Stimulated activated CD4-positive, alpha-beta T cell treated with anti-CD3 and anti-CD28 coated beads, Interleukin-2, amount 100 ng/mL, for 24 hours (primary cell): ENCODE data around the gene WNT5A.

Source experiments
- DNase-seq, 2 donors: peaks; one replicate each; pipeline ENCODE4 v3.0.0-alpha.2; 2020

The WNT5A gene

DNA sequence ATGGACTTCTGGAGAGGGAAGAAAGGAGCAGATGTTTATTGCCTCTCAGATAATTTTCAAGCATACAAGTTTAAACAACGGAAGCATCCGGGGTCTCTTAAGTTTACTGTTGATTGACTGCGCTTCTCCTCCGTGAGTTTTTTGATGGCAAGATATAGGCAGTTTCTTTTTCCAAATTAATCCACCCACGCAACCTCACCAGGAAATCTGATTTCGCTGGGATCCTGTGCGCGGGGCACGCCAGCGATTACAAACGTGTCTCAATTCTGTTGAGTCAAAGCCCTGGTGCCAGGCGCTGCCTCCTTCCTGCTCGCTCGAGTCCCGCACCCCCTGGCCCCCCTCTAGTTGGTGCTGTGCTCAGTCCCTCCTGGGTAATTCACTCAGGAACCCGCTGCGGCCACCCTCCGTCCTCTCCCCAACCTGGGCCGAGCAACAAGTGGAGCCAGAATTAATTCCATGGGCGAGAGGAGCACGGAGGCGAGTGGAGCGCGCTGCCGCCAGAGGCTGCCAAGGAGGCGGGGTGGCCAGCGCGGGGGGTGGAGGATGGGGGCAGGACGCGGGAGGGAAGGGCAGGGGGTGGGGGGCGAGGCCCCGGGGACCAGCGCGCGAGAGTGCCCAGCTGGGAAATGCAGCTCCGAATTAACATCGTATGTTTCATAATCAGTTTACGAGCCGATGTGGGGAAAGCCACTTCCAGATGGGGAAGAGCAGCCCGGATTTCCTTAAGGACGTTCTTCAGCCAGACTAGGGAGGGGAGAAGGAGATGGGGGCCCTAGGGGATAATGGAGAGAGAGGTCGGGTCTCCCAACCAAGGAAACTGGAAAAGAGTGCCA lies 6.0 kb downstream of the WNT5A start:
- no peak for DNase-seq

DNA sequence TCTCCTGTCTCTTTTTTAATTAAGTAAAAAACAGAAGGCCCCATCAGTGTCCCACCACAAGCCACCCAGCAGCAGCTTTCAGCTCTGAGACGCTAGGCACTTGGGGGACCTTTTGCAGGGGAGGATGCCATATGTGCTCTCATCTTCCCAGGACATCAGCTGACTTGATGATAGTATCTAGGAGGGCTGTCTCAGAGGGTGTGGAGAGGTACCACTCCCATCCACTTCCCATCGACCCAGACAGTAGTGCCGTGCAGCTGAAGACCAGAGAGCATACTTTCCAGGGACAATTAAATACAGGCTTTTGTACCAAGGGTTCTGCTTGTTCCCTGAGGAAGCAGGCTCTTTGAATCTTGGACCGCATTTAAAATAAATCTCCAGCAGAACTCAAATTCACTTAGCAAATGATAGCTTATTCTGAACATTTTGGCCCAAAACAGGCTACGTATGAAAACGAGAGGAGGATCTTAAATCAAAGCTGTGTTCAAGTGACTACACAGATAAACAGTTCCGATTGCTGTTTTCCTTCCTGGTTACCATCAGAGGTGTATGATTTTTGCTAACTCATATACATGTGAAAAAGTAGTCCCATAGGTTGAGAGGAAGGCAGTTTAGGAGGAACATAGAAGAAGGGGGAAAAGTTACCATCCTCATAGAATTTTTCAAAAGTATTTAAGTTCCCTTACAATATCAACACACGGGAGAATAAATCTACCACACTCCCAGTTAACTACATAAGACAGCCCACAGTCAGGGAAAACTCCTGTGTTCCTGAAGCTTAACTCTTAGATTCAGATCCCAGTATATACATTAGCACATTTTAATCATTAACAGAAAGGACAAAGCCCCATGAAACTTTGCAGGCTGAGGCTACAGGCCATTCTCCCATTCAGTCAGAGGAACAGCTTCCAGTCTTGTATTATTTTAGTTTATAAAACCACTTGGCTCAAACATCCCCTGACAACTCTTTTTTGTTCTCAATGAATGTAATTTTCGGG lies 9.5 kb downstream of the WNT5A start:
- DNase-seq, result no peak

DNA sequence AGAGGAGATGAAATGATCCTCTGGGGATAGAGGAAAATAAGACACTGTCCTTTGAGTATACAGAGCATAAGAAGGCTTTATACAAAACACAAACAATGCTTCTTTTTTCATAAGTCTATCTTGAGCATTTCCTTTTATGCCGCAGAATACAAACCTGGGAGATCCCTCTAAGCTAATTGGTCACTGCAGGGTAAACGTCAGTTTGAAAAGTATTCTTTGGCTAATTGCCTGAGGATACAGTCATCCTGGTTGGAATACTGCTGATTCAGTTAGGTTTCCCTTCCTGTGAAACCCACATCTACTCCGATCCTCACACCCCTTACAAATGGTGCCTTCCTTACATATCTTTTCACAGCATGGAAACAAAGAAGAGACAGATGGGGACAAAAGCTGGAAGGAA lies 10.6 kb downstream of the WNT5A start:
- DNase-seq, result no peak

DNA sequence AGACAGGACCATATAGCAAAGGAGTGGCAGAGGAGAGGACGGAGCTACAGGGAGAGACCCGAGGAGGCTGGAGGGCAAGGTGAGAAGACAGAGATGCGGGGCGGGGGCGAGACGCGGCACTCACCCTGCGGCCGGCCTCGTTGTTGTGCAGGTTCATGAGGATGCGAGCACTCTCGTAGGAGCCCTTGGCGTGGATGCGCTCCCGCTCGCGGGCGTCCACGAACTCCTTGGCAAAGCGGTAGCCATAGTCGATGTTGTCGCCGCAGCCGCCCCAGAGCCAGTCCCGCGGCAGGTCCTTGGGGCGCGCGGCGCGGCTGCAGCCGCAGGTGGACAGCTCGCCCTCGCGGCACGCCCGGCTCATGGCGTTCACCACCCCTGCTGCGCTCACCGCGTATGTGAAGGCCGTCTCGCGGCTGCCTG lies 12.9 kb downstream of the WNT5A start:
- DNase-seq, result no peak

DNA sequence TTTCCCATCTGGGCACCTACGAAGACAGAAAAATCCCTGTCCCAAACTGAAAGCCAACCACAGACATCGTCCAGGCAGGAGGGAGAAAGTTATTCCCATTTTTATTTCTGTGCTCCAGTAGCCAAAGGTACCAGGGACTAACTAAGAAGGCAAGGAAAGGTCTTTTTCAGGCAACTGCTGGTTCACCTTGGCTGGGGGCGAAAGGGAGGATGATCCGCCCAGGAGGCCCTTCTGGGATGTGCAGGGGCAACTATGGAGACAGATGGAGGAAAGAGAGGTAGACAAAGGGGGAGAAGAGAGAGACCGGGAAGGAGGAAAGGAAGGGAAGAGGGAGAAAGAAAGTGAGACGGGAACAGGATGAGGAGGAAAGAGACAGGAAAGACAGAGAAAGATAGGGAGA lies 13.3 kb downstream of the WNT5A start:
- DNase-seq, result no peak

DNA sequence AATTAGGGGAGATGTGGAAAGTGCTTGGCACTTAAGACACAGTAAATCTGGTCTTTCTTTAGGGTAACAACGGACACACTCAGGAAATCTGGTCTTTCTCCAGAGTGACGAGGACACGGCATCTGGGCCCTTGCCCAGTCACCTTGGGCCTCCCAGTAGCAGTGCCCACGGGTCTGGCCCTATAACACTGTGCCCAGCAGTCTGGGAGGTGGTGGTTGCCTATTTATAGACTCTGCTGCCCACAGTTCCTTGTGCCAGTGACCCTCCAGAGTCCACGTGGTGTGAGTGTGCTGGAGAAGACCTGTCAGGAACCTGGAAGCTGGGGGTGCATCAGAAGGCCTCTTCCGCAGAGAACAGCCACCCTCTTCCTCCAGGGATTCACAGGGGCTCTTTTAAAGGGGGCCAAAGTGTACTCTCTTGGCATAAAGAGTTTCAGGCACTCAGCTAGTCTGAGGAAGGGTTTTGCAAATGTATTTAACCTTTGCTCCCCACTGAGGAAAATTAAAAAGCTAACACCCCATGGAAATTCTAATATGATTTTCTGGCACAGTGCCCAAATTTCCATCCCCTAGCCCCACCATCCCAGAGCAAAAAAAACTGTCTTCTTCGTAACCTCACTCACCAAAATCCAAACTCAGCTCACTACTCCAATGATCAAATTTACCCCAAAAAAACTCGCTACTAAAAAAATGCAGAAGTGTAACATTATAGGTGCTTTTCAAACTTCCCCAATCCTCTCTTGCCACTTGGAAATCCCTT lies 15.4 kb downstream of the WNT5A start:
- DNase-seq, result no peak

DNA sequence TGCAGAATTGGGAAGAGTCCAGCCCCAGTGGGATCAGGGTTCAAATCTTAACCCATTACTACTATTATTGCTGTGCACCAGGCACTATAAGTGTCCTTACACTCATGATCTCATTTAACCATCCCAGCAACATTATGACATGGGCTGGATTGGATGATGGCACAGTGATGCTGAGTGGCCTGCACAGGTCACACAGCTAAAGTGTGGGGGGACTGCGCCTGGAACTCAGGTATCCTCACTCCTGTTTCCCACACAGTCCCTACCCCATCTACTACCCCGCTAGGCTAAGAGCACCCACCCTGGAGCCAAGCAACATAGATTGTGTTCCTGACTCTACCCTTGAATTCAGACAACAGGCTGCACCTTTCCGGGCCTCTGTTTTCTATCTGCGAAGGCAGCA lies 16.0 kb downstream of the WNT5A start:
- DNase-seq, result no peak

DNA sequence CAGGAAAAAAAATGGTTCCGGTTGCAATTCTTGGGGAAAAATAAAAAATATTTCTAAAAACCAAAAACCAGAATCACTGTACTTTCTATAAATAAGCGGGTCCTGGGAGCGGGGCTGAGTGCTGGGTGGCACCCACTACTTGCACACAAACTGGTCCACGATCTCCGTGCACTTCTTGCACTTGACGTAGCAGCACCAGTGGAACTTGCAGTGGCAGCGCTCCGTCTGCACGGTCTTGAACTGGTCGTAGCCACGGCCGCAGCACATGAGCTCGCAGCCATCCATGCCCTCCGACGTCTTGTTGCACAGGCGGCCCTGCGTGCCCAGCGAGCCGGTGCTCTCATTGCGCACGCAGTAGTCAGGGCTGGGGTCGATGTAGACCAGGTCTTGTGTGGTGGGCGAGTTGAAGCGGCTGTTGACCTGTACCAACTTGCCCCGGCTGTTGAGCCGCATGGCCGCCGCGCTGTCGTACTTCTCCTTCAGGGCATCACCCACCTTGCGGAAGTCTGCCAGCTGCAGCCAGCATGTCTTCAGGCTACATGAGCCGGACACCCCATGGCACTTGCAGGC lies 17.1 kb downstream of the WNT5A start:
- DNase-seq, result no peak

DNA sequence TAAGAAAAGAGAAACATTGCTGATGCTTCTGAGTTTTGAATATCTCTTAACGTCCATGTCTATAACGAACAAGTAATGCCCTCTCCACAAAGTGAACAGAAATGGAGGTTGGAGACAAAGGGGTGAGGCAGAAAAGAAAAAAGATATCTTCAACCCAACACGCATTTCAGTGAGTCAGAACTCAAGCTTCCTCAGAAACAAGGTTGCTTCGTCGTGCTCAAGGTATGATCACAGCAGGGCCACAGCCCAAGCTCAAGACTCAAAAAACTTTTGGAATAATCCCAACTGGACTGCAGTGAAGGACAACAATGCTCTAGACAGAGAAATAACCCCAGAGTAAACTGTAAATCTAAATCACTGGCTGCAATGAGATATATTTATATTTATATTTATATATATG lies 18.9 kb downstream of the WNT5A start:
- DNase-seq, result no peak

DNA sequence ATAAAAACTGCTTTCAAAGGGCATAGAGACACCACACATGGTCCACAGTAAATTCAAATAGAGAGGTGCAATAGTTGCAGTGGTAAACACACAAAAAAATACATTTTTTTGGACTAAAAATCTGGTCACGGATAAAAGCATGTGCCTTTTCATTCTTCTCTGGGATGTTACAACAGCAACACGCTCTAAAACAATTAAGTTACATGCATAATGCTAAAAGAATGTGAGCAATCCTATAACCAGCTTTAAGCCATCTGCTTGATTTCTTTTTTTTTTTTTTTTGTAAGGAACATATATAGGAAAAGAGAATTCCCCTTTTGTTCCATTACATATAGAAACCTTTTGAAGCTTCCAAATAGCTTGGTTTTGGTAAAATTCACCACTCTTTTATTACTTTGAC lies 20.0 kb downstream of the WNT5A start:
- DNase-seq, result no peak

DNA sequence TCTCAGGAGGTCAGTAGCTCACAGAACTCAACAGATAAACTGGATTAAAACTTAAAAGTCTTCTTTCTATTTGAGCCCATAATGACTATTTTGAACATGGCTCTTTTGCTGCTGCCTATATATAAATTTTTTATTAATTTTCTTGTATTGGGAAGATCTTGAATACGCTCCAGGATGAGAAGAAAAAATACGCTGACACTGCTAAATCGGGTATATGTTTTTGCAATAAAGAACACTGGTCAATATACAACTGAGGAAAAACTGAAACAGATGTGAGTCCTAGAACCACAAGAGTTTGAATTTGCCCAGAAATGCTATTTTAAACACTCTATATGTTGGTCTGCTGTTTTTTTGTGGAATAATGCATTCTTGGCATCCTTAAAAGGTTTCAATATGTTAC lies 20.6 kb downstream of the WNT5A start:
- no peak for DNase-seq

DNA sequence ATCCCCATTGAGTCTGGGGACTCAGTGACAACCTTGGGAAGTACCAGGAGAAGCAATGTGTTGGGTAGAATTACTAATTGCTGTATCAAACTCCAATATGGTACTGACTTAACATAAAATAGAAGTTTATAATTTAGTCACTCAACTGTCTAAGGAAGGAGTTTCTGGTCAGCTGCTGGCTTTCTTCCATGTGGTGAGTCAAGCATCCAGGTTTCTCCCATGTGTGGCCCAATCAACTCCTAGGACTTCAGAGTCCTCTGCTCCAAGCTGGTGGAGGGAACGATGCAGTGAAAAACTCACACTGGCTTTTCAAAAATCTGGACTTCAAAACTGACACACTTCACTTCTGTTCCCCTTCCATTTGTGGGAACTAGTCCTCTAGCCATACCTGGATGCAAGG lies 25.2 kb downstream of the WNT5A start:
- DNase-seq, result no peak

DNA sequence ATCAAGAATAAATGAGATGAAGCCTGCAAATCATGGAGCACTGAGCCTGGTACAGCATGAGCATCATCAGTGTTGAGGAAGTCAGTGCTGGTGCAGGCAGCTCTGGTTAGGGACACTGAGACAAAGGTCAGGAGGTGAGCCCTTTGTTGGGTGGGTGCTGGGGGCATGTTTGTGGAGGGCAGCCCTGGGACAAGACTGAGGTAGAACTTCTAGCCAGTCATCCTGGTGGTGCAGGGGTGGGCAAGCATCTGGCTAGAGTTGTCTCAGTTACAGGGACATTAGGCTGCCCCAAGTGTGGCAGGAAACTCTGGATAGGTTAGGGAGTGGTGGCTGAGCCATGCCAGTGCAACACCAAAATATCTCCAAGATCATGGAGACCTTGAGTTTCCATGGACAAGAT lies 27.3 kb downstream of the WNT5A start:
- no peak for DNase-seq

DNA sequence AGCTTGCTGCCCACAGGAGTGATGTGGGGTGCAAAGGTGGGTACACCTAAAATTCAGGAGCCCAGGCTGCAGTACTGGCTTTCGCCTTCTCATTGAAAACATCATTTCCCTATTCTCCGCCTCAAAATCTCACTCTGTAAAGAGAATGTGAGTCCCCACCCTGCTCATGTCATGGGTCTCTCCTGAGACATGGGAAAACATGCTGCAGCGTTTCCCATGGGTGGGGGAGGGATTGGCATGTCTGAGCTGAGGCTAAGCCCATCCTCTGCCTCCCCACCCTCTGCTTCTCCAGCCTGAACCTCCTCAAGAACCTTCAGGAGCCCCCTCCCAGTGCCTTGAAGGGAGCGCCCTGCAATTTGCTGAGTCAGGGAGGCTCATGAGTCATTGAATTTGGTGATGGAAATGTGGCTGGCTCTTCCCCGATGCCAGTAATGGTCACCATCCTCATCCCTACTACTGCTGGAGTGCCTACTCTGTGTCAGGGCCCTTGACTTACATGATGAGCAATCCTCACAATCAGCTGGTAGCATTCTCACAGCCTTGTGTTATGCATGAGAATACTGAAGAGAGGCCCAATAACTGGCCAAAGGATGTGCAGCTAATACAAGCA lies 28.8 kb downstream of the WNT5A start:
- DNase-seq, result no peak

DNA sequence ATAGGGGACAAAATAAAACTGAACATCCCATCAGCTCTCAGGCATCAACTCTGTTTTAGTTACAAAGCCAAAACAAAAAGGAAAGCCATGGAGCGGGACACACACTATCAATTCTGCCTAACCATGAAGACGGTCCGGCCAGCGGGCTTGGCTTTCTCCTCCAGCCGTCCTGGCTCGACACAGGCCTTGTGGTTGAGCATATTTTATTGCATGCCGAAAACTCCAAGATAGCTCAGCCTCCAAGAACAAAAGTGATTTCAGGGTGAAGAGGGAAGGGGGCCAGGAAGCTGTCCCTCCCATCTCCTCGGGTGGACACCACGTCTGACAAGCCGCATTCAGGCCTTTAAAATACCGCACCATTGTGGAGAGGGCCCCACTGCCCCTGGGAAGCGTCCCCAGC lies 31.2 kb downstream of the WNT5A start:
- DNase-seq, result no peak

DNA sequence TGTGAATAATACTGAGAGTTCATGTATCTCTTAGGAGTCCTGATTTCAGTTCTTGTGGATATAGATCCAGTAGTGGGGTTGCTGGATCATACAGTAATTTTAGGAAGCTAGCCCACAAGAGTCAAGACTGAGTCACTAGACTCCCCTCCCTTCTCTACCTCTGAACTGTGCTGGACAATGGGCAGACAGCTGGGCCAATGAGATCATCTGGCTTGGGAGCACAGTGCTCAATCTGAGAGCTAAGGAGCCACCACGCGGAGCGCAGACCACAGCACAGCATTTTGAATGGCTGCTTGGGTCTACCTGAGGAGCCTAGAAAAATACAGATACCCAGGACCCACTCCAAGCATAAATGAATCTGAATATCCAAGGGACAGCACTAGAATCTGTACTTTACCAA lies 32.5 kb downstream of the WNT5A start:
- DNase-seq, result no peak

DNA sequence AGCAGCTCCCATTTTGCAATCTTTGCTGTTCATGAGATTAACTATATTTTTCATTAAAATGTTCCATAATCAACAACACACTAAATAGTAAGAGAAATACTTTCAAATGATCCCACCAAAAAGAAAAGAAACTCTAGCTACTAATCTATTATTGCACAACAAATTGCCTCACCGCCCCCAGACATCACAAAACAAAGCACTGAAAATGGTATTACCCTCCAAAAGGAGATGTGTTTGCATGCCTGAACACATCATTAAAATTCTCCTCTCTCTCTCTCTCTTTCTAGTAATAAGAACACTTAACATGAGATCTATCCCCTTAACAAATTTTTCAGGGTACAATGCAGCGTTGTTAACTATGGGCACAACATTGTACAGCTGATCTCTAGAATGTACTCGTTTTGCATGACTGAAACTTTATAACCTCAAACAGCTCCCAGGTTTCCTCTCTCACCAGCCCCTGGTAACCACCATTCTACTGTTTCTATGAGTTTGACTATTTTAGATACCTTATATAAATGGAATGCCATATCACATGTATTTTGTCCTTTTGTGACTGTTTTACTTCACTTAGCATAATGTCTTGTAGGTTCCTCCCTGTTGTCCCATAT lies 33.1 kb downstream of the WNT5A start:
- DNase-seq, result no peak

DNA sequence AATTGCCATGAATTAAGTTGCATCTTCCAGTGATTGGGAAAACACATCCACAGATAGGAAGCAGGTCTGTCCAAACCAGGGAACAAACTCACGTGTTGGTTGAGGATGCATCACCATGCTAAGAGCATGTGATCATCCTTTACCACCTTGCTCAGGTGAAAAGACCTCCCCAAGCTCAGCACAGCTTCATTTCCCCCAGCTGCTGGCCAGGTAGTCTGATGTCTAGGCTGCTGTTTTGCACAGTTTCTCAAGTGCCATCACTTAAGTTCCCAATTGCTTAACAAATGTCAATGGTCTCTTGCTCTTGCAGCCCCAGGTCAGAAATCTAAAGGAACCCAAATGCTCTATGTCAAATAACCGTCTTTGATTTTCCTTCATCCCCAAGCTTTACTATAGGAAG lies 34.2 kb downstream of the WNT5A start:
- no peak for DNase-seq

DNA sequence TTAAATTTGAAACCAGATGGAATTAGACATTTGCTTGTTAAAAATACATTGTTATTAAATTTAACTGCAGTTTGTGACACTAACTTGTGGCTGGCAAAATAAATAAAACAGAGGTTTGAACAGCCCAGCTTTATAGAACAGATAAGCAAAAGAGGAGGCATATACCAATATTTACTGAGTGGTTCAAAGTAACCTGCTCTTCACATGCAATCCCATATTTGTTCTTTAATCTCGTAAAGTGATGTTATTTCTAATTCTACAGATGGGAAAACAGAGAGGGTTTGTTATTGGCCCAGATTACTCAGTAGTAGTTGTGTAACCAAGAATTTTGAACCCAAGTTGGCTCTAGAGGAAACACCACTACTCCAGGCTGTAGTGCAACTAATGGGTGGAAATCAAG lies 37.6 kb downstream of the WNT5A start:
- no peak for DNase-seq

DNA sequence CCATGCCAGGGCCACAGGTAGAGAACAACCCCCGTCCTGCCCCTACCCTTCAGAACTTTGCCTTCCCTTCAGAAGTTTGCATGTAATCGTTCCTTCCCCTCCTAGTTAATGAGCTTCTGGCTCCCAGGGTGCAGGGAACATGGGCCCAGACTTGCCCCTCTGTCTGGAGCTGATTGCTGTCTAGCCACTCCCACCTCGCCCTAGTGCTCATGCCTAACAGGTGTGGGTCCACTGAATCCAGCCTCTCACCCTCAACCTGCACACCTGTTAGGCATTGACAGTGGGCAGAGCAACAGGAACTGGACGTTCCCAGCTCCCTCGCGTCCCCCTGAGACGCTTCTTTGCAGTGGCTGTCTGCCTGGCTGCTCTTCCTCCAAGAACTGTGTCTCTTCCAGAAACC lies 40.3 kb downstream of the WNT5A start:
- no peak for DNase-seq

DNA sequence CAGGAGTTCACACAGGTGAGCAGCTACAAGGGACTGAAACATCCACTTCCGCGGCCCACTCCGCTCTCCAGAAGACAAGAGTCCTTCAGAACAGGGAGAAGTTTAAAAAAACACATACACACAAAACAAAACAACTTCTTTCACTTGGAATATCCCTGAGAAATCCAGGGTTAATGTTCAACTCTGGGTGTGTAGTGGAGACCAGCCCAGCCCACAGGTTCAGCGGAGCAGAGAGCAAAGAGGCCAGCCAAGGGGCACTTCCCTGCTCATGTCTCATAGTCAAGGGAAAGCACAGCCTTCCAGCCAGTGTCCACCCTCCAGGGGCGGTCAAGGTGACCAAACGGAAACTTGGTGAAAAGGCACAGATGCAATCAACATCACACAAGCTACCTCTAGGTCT lies 41.6 kb downstream of the WNT5A start:
- no peak for DNase-seq

DNA sequence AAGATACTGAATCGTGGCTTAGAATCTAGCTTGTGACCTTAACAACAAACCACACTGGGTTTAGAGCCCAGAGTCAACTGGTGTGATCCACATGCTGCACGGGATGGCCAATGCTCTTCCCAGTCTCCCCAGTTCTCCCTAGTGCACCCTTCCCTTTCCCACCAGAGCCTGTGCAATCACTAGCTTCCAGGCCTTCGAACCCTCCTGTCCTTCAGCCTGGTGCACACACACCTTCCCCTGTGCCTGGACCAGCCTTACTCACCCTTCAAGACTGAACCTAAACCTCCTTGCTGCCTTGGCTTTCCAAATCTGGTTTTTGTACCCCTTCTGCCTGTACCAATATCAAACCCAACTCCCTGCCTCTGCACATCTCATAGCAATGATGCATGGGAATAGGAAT lies 43.8 kb downstream of the WNT5A start:
- no peak for DNase-seq
